Esophagus muscularis mucosa (tissue), 4 donors: Measurements from ENCODE around the gene DHX9.

Experiments
- CTCF ChIP-seq, 3 experiments: fragments of 200-600 bp in 2 of 3; fragments of 450-650 bp in 1 of 3; sonication (generic) in 2 of 3; IDR thresholded peaks; one replicate each; pipeline ENCODE4 v1.5.1; 2017 to 2019; ENCODE audit warnings: antibody characterized with exemption in 3 of 3, mild to moderate bottlenecking in 2 of 3, moderate library complexity in 1 of 3
- EP300 ChIP-seq: sonication (generic); formaldehyde crosslinking; IDR thresholded peaks from one replicate; pipeline ENCODE4 v1.6.1; 2017; ENCODE audit warnings: antibody characterized with exemption
- POLR2A ChIP-seq: fragments of 450-650 bp; IDR thresholded peaks from one replicate; pipeline ENCODE4 v1.6.1; 2017; ENCODE audit warnings: antibody characterized with exemption, moderate library complexity, mild to moderate bottlenecking, low read depth
- POLR2AphosphoS5 ChIP-seq, 2 donors: sonication (generic); formaldehyde crosslinking; IDR thresholded peaks; one replicate each; pipeline ENCODE4 v1.6.1; 2017; ENCODE audit warnings: antibody characterized with exemption in 2 of 2

- no peak for TF ChIP-seq CTCF (IDR thresholded peaks at IDR 0.05)
- TF ChIP-seq POLR2AphosphoS5 (IDR thresholded peaks at IDR 0.05): no peak
- no peak for TF ChIP-seq POLR2A
- no peak for TF ChIP-seq EP300
Measured at GRCh38 chr1:182847105-182847504, 8.0 kb downstream of the DHX9 start.
